IMR-90 (cell line): ENCODE results near the gene EGFL8. TPM values are rescaled to one million over a fixed set of nuclear protein-coding genes. Genes with fewer than 3 reads are reported as not detected.

Experiments used
- ATAC-seq: fragments of 200-7000 bp; cut with Tn5 transposase; 2 replicates; pipeline ENCODE4 v1.9.1; 2020; ENCODE audit warnings: low read depth, mild to moderate bottlenecking, moderate library complexity
- BruUV-seq: library from RNA; stranded (reverse); fragments of 400-500 nt; replicated peaks from 2 replicates; lab custom pipeline; 2021; lab: Mats Ljungman, UMichigan
- CTCF ChIA-PET: fragments of 300-600 bp; formaldehyde crosslinking; extraction: SDS; loops from one replicate; lab custom pipeline; 2021; ENCODE audit warnings: antibody characterized with exemption; lab: Yijun Ruan, JAX
- POLR2A ChIA-PET: fragments of 300-600 bp; sonication (Branson Sonifier 250); formaldehyde crosslinking; loops from one replicate; lab custom pipeline; 2022; ENCODE audit warnings: antibody characterized with exemption; ENCODE audit not compliant: unreplicated experiment; lab: Charles Lee
- DNase-seq: peaks from one replicate; pipeline ENCODE4 v3.0.0; 2013
- H2AFZ ChIP-seq: replicated peaks from 2 replicates; pipeline ENCODE3; 2013; ENCODE audit warnings: low read length, mild to moderate bottlenecking; ENCODE audit not compliant: poor library complexity
- H2AK5ac ChIP-seq: 2 replicates; pipeline ENCODE4 v1.6.1; 2013; ENCODE audit warnings: low read depth, low read length, inconsistent platforms
- H2AK9ac ChIP-seq: replicated peaks from 2 replicates; pipeline ENCODE3; 2013; ENCODE audit warnings: mild to moderate bottlenecking, low read depth, low read length, moderate library complexity; ENCODE audit not compliant: poor library complexity
- H2BK120ac ChIP-seq: 2 replicates; pipeline ENCODE4 v1.6.1; 2013; ENCODE audit warnings: low read depth, low read length, inconsistent platforms
- H2BK15ac ChIP-seq: 3 replicates; pipeline ENCODE4 v1.6.1; 2013; ENCODE audit warnings: low read depth, low read length, inconsistent platforms
- H2BK20ac ChIP-seq: 2 replicates; pipeline ENCODE4 v1.6.1; 2013; ENCODE audit warnings: low read depth, mild to moderate bottlenecking, inconsistent platforms, low read length, moderate library complexity
- H2BK5ac ChIP-seq: 2 replicates; pipeline ENCODE4 v1.6.1; 2013; ENCODE audit warnings: mild to moderate bottlenecking, low read depth, low read length, inconsistent platforms; ENCODE audit not compliant: poor library complexity, severe bottlenecking
- H3K14ac ChIP-seq: replicated peaks from 2 replicates; pipeline ENCODE4 v1.6.1; 2013; ENCODE audit warnings: low read depth, low read length, inconsistent platforms
- H3K18ac ChIP-seq: 2 replicates; pipeline ENCODE4 v1.6.1; 2013; ENCODE audit warnings: low read depth, low read length, control low read depth
- H3K23ac ChIP-seq: 2 replicates; pipeline ENCODE4 v1.6.1; 2013; ENCODE audit warnings: low read depth, low read length, inconsistent platforms
- H3K27ac ChIP-seq: 2 replicates; pipeline ENCODE4 v1.5.1; 2013; ENCODE audit warnings: mild to moderate bottlenecking, control low read depth, low read length; ENCODE audit not compliant: insufficient read depth
- H3K27me3 ChIP-seq: 2 replicates; pipeline ENCODE4 v1.6.1; 2013; ENCODE audit warnings: low read length; ENCODE audit not compliant: control insufficient read depth, insufficient read depth
- H3K36me3 ChIP-seq: 2 replicates; pipeline ENCODE4 v1.6.1; 2013; ENCODE audit warnings: low read length, mixed read lengths; ENCODE audit not compliant: control insufficient read depth, insufficient read depth
- H3K4ac ChIP-seq: 2 replicates; pipeline ENCODE4 v1.6.1; 2013; ENCODE audit warnings: low read depth, low read length, inconsistent platforms
- H3K4me1 ChIP-seq: 2 replicates; pipeline ENCODE4 v1.6.1; 2013; ENCODE audit warnings: low read length, mixed read lengths; ENCODE audit not compliant: control insufficient read depth, insufficient read depth
- H3K4me2 ChIP-seq: 2 replicates; pipeline ENCODE4 v1.6.1; 2013; ENCODE audit warnings: low read depth, mild to moderate bottlenecking, control low read depth, low read length, moderate library complexity
- H3K4me3 ChIP-seq: 2 replicates; pipeline ENCODE4 v1.5.1; 2013; ENCODE audit warnings: low read depth, mild to moderate bottlenecking, control low read depth, low read length, moderate library complexity; ENCODE audit not compliant: insufficient read depth
- H3K56ac ChIP-seq: 2 replicates; pipeline ENCODE4 v1.6.1; 2013; ENCODE audit warnings: low read length, inconsistent platforms; ENCODE audit not compliant: insufficient read depth; ENCODE audit errors: extremely low read depth
- H3K79me1 ChIP-seq, 2 experiments: 2 replicates each; pipeline ENCODE4 v1.6.1; 2013; ENCODE audit warnings: low read length in 2 of 2, inconsistent platforms in 1 of 2, low read depth in 1 of 2
- H3K9ac ChIP-seq: 2 replicates; pipeline ENCODE4 v1.6.1; 2013; ENCODE audit warnings: low read depth, low read length, control low read depth
- H3K9me1 ChIP-seq: 2 replicates; pipeline ENCODE4 v1.6.1; 2013; ENCODE audit warnings: low read length, inconsistent platforms; ENCODE audit not compliant: insufficient read depth
- H3K9me3 ChIP-seq: 2 replicates; pipeline ENCODE4 v1.6.1; 2013; ENCODE audit warnings: low read length; ENCODE audit not compliant: control insufficient read depth, insufficient read depth
- H4K20me1 ChIP-seq: 2 replicates; pipeline ENCODE4 v1.6.1; 2013; ENCODE audit warnings: low read length, inconsistent platforms; ENCODE audit not compliant: insufficient read depth
- H4K5ac ChIP-seq: 2 replicates; pipeline ENCODE4 v1.6.1; 2013; ENCODE audit warnings: mild to moderate bottlenecking, low read depth, low read length, control low read depth
- H4K8ac ChIP-seq, 2 experiments: 2 replicates each; pipeline ENCODE4 v1.6.1; 2013; ENCODE audit warnings: low read depth in 2 of 2, low read length in 2 of 2, control low read depth in 1 of 2, inconsistent platforms in 1 of 2
- H4K91ac ChIP-seq: 2 replicates; pipeline ENCODE4 v1.6.1; 2013; ENCODE audit warnings: low read depth, low read length, inconsistent platforms; ENCODE audit not compliant: insufficient read depth
- BHLHE40 ChIP-seq: fragments of 150-350 bp; IDR thresholded peaks from 2 replicates; pipeline ENCODE4 v1.6.1; 2016; ENCODE audit warnings: mild to moderate bottlenecking, low read depth, low read length
- CEBPB ChIP-seq: IDR thresholded peaks from 2 replicates; pipeline ENCODE4 v1.6.1; 2012; ENCODE audit warnings: low read depth, low read length, improper control_type of control experiment
- CHD1 ChIP-seq: IDR thresholded peaks from 2 replicates; pipeline ENCODE4 v1.6.1; 2012; ENCODE audit warnings: low read depth, low read length, improper control_type of control experiment
- CTCF ChIP-seq: conservative IDR thresholded peaks from 2 replicates; pipeline ENCODE4 v1.5.1; 2012; ENCODE audit warnings: mild to moderate bottlenecking, low read depth, low read length, improper control_type of control experiment
- ELK1 ChIP-seq: fragments of 150-350 bp; IDR thresholded peaks from 2 replicates; pipeline ENCODE4 v1.6.1; 2016; ENCODE audit warnings: low read depth, mild to moderate bottlenecking, low read length, moderate library complexity, borderline replicate concordance
- FOS ChIP-seq: fragments of 150-350 bp; IDR thresholded peaks from 2 replicates; pipeline ENCODE4 v1.6.1; 2016; ENCODE audit warnings: low read depth, low read length
- MAFK ChIP-seq: IDR thresholded peaks from 2 replicates; pipeline ENCODE4 v1.6.1; 2012; ENCODE audit warnings: low read depth, low read length, improper control_type of control experiment
- MAZ ChIP-seq: IDR thresholded peaks from 2 replicates; pipeline ENCODE4 v1.6.1; 2012; ENCODE audit warnings: low read depth, mild to moderate bottlenecking, low read length, improper control_type of control experiment, moderate library complexity, borderline replicate concordance
- MXI1 ChIP-seq: IDR thresholded peaks from 2 replicates; pipeline ENCODE4 v1.6.1; 2012; ENCODE audit warnings: low read depth, mild to moderate bottlenecking, low read length, moderate library complexity, borderline replicate concordance
- NFE2L2 ChIP-seq: fragments of 150-350 bp; IDR thresholded peaks from 2 replicates; pipeline ENCODE4 v1.6.1; 2016; ENCODE audit warnings: low read depth, mild to moderate bottlenecking, low read length
- POLR2A ChIP-seq: IDR thresholded peaks from 2 replicates; pipeline ENCODE4 v1.6.1; 2012; ENCODE audit warnings: mild to moderate bottlenecking, low read depth, low read length
- RAD21 ChIP-seq: IDR thresholded peaks from 2 replicates; pipeline ENCODE4 v1.6.1; 2012; ENCODE audit warnings: low read length, improper control_type of control experiment
- RCOR1 ChIP-seq: IDR thresholded peaks from 2 replicates; pipeline ENCODE4 v1.6.1; 2012; ENCODE audit warnings: mild to moderate bottlenecking, low read length, improper control_type of control experiment; ENCODE audit not compliant: insufficient replicate concordance
- RFX5 ChIP-seq: IDR thresholded peaks from 2 replicates; pipeline ENCODE4 v1.8.0; 2012; ENCODE audit warnings: low read depth, mild to moderate bottlenecking, low read length, moderate library complexity
- SMC3 ChIP-seq: fragments of 150-350 bp; IDR thresholded peaks from 2 replicates; pipeline ENCODE4 v1.6.1; 2016; ENCODE audit warnings: low read depth, mild to moderate bottlenecking, antibody characterized with exemption, low read length, moderate library complexity
- USF2 ChIP-seq: fragments of 150-350 bp; IDR thresholded peaks from 2 replicates; pipeline ENCODE4 v1.6.1; 2017; ENCODE audit warnings: mild to moderate bottlenecking, antibody characterized with exemption, low read length, low read depth
- WGBS, 2 experiments: methylation state at CpG; one replicate each; pipeline versions ENCODE4 v1.1.5 to v1.1.7; 2013; ENCODE audit warnings: missing lambda C conversion rate in 2 of 2; ENCODE audit not compliant: insufficient read length in 1 of 2; ENCODE audit errors: extremely low coverage in 2 of 2; 5-methylcytosine and 5-hydroxymethylcytosine counted together
- dilution Hi-C: fragments of 300-500 bp; cut with HindIII; formaldehyde crosslinking; loops from one replicate; pipeline ENCODE4 v1.14.3; 2018; ENCODE audit warnings: low sequenced_read_pairs; ENCODE audit not compliant: unreplicated experiment
- in situ Hi-C: fragments of 300-500 bp; cut with MboI; formaldehyde crosslinking; loops from 3 replicates; pipeline ENCODE4 v1.14.3; 2019; ENCODE audit warnings: low sequenced_read_pairs, inconsistent platforms, mixed read lengths
- intact Hi-C: fragments of 100-400 bp; cut with micrococcal nuclease; formaldehyde crosslinking; loops from 2 replicates; pipeline ENCODE4 v1.10.0; 2022
- polyA plus RNA-seq, 3 experiments: library from polyadenylated mRNA; depleted of rRNA; stranded (reverse); fragments of >200 nt; gene quantifications; 2 replicates each; pipeline ENCODE4 v1.2.3, GENCODE V29; 2012; ENCODE audit warnings: low replicate concordance in 1 of 3
- total RNA-seq: library from RNA; depleted of rRNA; stranded (reverse); fragments of >200 nt; gene quantifications from 2 replicates; pipeline ENCODE4 v1.2.3, GENCODE V29; 2012

Gene EGFL8
- total and polyA plus RNA-seq, 2 of the 4 experiments (the other 2 are of a cell fraction), result 0.18 to 4.7 TPM

- H2AFZ ChIP-seq, result no peak overlapping the region
- no peak overlapping the region for H3K9ac ChIP-seq
- H2BK5ac ChIP-seq, result no peak overlapping the region
- no peaks in the 10 kb centered on the region for H4K20me1 ChIP-seq
- peaks cover 34% of the 10 kb centered on the region for H3K27me3 ChIP-seq
- no peaks in the 10 kb centered on the region for H3K79me1 ChIP-seq
- intact Hi-C loops, result no loop called here
- no peak overlapping the region for H3K14ac ChIP-seq
- no peaks in the 10 kb centered on the region for H3K9me1 ChIP-seq
- no peak overlapping the region for H3K4me3 ChIP-seq
- no peak overlapping the region for H3K18ac ChIP-seq
- H4K91ac ChIP-seq, result no peak overlapping the region
- BruUV-seq, result no TSS peak
- no peak overlapping the region for H3K23ac ChIP-seq
- in situ Hi-C loops, result no loop called here
- H3K36me3 ChIP-seq, result no peaks in the 10 kb centered on the region
- H3K4me1 ChIP-seq, result no peaks in the 10 kb centered on the region
- no peak overlapping the region for H3K56ac ChIP-seq
- WGBS, 2 experiments, result no CpG with 5 or more reads among the region's 4 CpGs
- no peak overlapping the region for H4K8ac ChIP-seq
- H2BK120ac ChIP-seq, result no peak overlapping the region
- H3K27ac ChIP-seq, result no peak overlapping the region
- H2BK20ac ChIP-seq, result no peak overlapping the region
- ChIA-PET POLR2A (no interaction called here), CTCF (no interaction called here)
- dilution Hi-C loops, result no loop called here
- no peak overlapping the region for H2BK15ac ChIP-seq
- H3K4ac ChIP-seq, result no peak overlapping the region
- H3K4me2 ChIP-seq, result no peak overlapping the region
- H4K5ac ChIP-seq, result no peak overlapping the region
- no peak for TF ChIP-seq RFX5
- no peak for TF ChIP-seq USF2
- TF ChIP-seq CHD1, result no peak
- no peak for TF ChIP-seq MAZ
- TF ChIP-seq SMC3, result no peak
- no peak for TF ChIP-seq ELK1
- TF ChIP-seq CEBPB, result no peak
- no peak for TF ChIP-seq NFE2L2
- TF ChIP-seq BHLHE40, result no peak
- TF ChIP-seq RAD21, result no peak
- TF ChIP-seq MXI1, result no peak
- no peak for TF ChIP-seq RCOR1
- no peak for TF ChIP-seq MAFK
- no peak for TF ChIP-seq CTCF
- no peak for TF ChIP-seq FOS
- no peak for TF ChIP-seq POLR2A
- H2AK9ac ChIP-seq, result no peak overlapping the region
- H2AK5ac ChIP-seq, result no peak overlapping the region
- H3K9me3 ChIP-seq, result no peaks in the 10 kb centered on the region
- ATAC-seq (no peak), DNase-seq (no peak)
Observed at GRCh38 chr6:32215617-32216016, 51.2 kb downstream of the EGFL8 start.
